ENCODE data around the gene SCTR.
"Not testable (repeated sequence)": the region's sequence is repeated elsewhere in the genome, so short reads cannot be mapped to it uniquely, and the experiment has no call there.

The SCTR gene

GRCh38 chr2:119407430-119408220 lies 116.7 kb downstream of the SCTR start:
- DNase-seq (ENCODE audit: low spot score) = peak; percentile 80

DNA sequence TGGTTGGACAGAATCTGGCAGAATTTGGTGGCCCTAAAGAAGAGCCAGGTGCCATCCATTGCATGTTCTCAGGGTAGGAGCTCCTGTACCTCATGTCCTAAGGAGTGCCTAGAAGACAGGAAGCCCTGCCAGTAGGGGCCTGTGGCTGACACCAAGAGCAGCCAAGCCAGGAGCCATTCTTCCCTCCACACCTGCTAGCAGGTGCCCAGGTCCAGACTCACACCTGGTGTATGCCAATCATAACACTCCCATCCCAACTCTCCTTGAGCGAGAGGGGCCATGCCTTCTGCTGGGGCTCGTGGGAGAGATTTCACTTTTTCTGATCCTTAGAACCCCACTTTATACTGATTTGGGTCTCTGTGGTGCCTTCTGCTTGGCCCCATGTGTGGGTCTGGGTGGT lies 119.1 kb downstream of the SCTR start:
- no peak for DNase-seq (ENCODE audit: low spot score)

GRCh38 chr2:119403618-119404017 lies 120.7 kb downstream of the SCTR start:
- DNase-seq (ENCODE audit: low spot score) = not testable (repeated sequence)

DNA sequence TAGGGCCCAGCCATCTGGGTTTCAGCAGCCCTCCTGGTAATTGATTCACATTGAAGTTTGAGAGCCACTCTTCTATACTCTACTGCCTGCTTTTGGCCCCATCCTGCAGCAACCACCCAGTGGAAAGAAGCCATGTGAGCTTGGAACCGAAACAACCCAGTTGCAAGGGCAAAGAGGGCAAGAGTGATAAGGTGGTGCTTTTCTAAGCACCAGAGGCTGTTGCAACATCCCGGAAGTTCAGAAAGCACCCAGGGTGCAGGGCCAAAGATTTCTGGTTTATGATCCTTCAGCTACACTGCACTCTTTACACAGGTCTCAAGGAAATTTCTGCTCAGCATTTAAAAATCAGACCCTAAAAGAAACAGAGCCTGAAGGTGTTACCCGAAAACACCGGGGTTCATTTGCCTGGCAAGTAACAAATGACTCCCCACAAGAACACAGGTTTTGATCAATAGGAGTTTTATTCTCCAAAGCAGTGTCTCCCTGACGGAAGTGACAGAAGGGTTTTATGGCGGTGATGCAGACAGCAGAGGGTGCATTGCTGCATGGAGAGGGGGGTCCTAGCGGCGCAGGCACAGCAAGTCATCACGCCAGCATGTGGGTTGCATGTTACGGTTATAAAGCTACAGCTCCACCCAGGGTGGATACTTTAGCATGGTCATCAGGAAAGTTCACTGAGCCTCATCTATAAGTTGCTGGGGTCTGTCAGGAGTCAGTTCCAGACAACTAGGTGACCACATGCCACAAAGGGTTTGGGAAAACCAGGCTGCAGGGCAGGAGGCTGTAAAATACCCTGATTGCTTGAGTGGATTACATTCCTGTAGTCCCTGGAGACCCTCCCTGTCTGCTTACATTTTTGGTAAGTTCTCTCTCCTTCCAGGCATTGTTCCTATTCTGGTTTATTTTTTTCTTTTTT lies 121.4 kb downstream of the SCTR start:
- DNase-seq (ENCODE audit: low spot score) = no peak

- DNase-seq (ENCODE audit: low spot score) = no peak
Observed at GRCh38 chr2:119402106-119402505, 122.2 kb downstream of the SCTR start.

DNA sequence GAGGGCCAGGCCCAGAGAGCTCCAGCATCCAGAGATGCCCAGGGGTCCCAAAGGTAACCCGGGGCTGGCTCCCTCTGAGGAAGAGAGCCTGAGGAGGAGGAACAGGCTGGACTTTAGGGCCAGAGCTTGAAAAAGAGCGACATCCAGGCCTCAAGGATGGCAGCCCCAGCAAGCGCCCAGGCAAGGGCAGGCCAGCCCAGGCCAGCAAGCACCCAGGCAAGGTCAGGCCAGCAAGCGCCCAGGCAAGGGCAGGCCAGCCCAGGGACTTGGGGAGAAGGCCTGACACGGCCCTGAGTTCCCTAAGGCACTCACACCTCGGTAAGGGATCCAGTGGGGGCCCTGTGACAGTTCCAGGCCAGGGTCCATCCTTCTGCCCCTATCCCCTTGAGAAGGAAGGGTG lies 127.1 kb downstream of the SCTR start:
- DNase-seq (ENCODE audit: low spot score) = no peak

DNA sequence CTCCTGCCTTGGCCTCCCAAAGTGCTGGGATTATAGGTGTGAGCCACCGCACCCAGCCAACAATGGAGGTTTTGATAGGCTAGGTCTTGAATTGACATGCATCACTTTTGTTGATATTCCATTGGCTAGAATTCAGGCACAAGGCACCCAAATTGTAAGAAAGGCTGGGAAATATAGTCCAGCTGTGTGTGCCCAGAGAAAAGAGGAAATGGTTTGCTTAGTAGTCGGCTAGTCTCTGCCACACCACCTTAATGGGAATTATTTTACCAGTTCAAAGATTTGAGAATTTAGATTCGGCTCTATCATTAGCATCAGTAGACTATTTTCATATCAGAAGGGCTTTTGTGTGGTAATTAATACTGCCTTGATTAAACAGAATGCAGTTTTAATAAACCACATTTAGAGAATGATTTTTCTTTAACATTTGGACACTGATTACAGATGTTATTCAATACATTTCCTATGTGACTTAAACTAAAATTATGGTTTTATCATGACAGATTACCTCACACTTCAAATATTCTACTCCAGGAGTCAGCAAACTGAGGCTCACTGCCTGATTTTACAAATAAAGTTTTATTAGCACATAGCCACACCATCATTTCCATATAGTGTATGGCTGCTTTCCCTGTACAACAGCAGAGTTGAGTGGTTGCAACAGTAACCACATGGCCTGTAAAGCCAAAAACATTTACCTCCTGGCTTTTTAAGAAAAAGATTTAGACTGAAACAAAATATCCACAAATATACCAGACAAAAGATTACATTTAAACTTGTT lies 130.1 kb downstream of the SCTR start:
- DNase-seq (ENCODE audit: low spot score) = no peak

Measured in AG08395 (cell line).